SK-N-SH treated with all-trans-retinoic acid at 6 μM for 48 hours (cell line): Measurements from ENCODE around the gene CSF1R.

Experiments used
- ATAC-seq: fragments of 200-7000 bp; cut with Tn5 transposase; 3 replicates; pipeline ENCODE4 v1.9.1; 2020; ENCODE audit warnings: mild to moderate bottlenecking, moderate library complexity
- ARNTL ChIP-seq: fragments of 450-650 bp; formaldehyde crosslinking; IDR thresholded peaks from 2 replicates; pipeline ENCODE4 v1.5.0; 2020; ENCODE audit warnings: low read depth, mild to moderate bottlenecking, moderate library complexity, borderline replicate concordance
- ESRRG ChIP-seq: fragments of 250-450 bp; sonication (Bioruptor Pico); IDR thresholded peaks from 2 replicates; pipeline ENCODE4 v1.6.1; 2021; ENCODE audit warnings: mild to moderate bottlenecking
- GLIS3 ChIP-seq: fragments of 250-450 bp; sonication (Bioruptor Pico); IDR thresholded peaks from 2 replicates; pipeline ENCODE4 v1.5.0; 2020; ENCODE audit warnings: mild to moderate bottlenecking, moderate library complexity
- ISL1 ChIP-seq: fragments of 250-450 bp; sonication (Bioruptor Pico); IDR thresholded peaks from 2 replicates; pipeline ENCODE4 v2.1.2; 2022; ENCODE audit warnings: mild to moderate bottlenecking, moderate library complexity
- OSR1 ChIP-seq: fragments of 250-450 bp; sonication (Bioruptor Pico); IDR thresholded peaks from 2 replicates; pipeline ENCODE4 v1.8.0; 2022; ENCODE audit warnings: moderate library complexity, mild to moderate bottlenecking, inconsistent platforms
- PATZ1 ChIP-seq: fragments of 250-450 bp; sonication (Bioruptor Pico); IDR thresholded peaks from 2 replicates; pipeline ENCODE4 v1.8.0; 2020; ENCODE audit warnings: mild to moderate bottlenecking, moderate library complexity, borderline replicate concordance
- POU6F1 ChIP-seq: fragments of 250-450 bp; sonication (Bioruptor Pico); IDR thresholded peaks from 2 replicates; pipeline ENCODE4 v1.8.0; 2021; ENCODE audit warnings: low read depth, mild to moderate bottlenecking, moderate library complexity, borderline replicate concordance
- PPARA ChIP-seq: fragments of 250-450 bp; sonication (Bioruptor Pico); IDR thresholded peaks from 2 replicates; pipeline ENCODE4 v1.5.0; 2020; ENCODE audit warnings: mild to moderate bottlenecking, borderline replicate concordance
- RARB ChIP-seq: fragments of 250-450 bp; sonication (Bioruptor Pico); IDR thresholded peaks from 2 replicates; pipeline ENCODE4 v1.8.0; 2021; ENCODE audit warnings: mild to moderate bottlenecking, moderate library complexity
- SNAI2 ChIP-seq: fragments of 250-450 bp; sonication (Bioruptor Pico); IDR thresholded peaks from 2 replicates; pipeline ENCODE4 v1.5.0; 2020; ENCODE audit warnings: mild to moderate bottlenecking, moderate library complexity
- TCF4 ChIP-seq: fragments of 250-450 bp; sonication (Bioruptor Pico); IDR thresholded peaks from 2 replicates; pipeline ENCODE4 v1.8.0; 2021; ENCODE audit warnings: mild to moderate bottlenecking, moderate library complexity, borderline replicate concordance
- ZC3H10 ChIP-seq: fragments of 250-450 bp; sonication (Bioruptor Pico); IDR thresholded peaks from 2 replicates; pipeline ENCODE4 v1.5.1; 2021; ENCODE audit warnings: mild to moderate bottlenecking, moderate library complexity
- ZFP3 ChIP-seq: fragments of 250-450 bp; sonication (Bioruptor Pico); IDR thresholded peaks from 2 replicates; pipeline ENCODE4 v1.5.0; 2020; ENCODE audit warnings: mild to moderate bottlenecking, moderate library complexity
- ZFP30 ChIP-seq: fragments of 450-650 bp; formaldehyde crosslinking; IDR thresholded peaks from 2 replicates; pipeline ENCODE4 v1.5.0; 2022; ENCODE audit warnings: mild to moderate bottlenecking, moderate library complexity
- ZNF565 ChIP-seq: fragments of 450-650 bp; formaldehyde crosslinking; conservative IDR thresholded peaks from 2 replicates; pipeline ENCODE4 v1.5.0; 2020; ENCODE audit warnings: low read depth, mild to moderate bottlenecking, moderate library complexity
- ZNF70 ChIP-seq: fragments of 450-650 bp; formaldehyde crosslinking; IDR thresholded peaks from 2 replicates; pipeline ENCODE4 v1.5.0; 2020; ENCODE audit warnings: mild to moderate bottlenecking, moderate library complexity
- ZNF8 ChIP-seq: fragments of 450-650 bp; formaldehyde crosslinking; IDR thresholded peaks from 2 replicates; pipeline ENCODE4 v1.5.0; 2020; ENCODE audit warnings: mild to moderate bottlenecking, moderate library complexity
- TF ChIP-seq, protein P1 (sequence below): fragments of 250-450 bp; sonication (Bioruptor Pico); IDR thresholded peaks from 2 replicates; pipeline ENCODE4 v1.5.1; 2020; ENCODE audit warnings: low read depth, mild to moderate bottlenecking, moderate library complexity
- TF ChIP-seq, protein P2 (sequence below): fragments of 250-450 bp; sonication (Bioruptor Pico); IDR thresholded peaks from 2 replicates; pipeline ENCODE4 v1.5.1; 2021; ENCODE audit warnings: mild to moderate bottlenecking, moderate library complexity

Gene CSF1R

GRCh38 chr5:150131461-150131860 lies 45.1 kb upstream of the CSF1R start (continued):
- no peak for TF ChIP-seq ZNF70 (CRISPR knock-in tag)
- TF ChIP-seq, protein P1, sequence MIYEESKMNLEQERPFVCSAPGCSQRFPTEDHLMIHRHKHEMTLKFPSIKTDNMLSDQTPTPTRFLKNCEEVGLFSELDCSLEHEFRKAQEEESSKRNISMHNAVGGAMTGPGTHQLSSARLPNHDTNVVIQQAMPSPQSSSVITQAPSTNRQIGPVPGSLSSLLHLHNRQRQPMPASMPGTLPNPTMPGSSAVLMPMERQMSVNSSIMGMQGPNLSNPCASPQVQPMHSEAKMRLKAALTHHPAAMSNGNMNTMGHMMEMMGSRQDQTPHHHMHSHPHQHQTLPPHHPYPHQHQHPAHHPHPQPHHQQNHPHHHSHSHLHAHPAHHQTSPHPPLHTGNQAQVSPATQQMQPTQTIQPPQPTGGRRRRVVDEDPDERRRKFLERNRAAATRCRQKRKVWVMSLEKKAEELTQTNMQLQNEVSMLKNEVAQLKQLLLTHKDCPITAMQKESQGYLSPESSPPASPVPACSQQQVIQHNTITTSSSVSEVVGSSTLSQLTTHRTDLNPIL (CRISPR knock-in tag): no peak
- TF ChIP-seq OSR1: no peak
- TF ChIP-seq ZNF565 (CRISPR knock-in tag): no peak
- TF ChIP-seq, protein P2, sequence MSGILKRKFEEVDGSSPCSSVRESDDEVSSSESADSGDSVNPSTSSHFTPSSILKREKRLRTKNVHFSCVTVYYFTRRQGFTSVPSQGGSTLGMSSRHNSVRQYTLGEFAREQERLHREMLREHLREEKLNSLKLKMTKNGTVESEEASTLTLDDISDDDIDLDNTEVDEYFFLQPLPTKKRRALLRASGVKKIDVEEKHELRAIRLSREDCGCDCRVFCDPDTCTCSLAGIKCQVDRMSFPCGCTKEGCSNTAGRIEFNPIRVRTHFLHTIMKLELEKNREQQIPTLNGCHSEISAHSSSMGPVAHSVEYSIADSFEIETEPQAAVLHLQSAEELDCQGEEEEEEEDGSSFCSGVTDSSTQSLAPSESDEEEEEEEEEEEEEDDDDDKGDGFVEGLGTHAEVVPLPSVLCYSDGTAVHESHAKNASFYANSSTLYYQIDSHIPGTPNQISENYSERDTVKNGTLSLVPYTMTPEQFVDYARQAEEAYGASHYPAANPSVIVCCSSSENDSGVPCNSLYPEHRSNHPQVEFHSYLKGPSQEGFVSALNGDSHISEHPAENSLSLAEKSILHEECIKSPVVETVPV (CRISPR knock-in tag): no peak

- TF ChIP-seq GLIS3 (CRISPR knock-in tag) (no peak), ARNTL (CRISPR knock-in tag) (no peak), OSR1 (no peak), RARB (CRISPR knock-in tag) (no peak), ISL1 (CRISPR knock-in tag) (no peak), SNAI2 (CRISPR knock-in tag) (no peak), ZNF565 (CRISPR knock-in tag) (no peak), PATZ1 (CRISPR knock-in tag) (no peak), POU6F1 (CRISPR knock-in tag) (no peak), ESRRG (CRISPR knock-in tag) (no peak), ZC3H10 (CRISPR knock-in tag) (no peak), ZNF8 (CRISPR knock-in tag) (no peak), ZFP30 (CRISPR knock-in tag) (no peak), PPARA (CRISPR knock-in tag) (no peak), ZNF70 (CRISPR knock-in tag) (no peak), ZFP3 (CRISPR knock-in tag) (no peak), TCF4 (CRISPR knock-in tag) (no peak)
- TF ChIP-seq, protein P2 (CRISPR knock-in tag): no peak
- TF ChIP-seq, protein P1 (CRISPR knock-in tag): no peak
- TF ChIP-seq, all 23 proteins: peak for 0
- peak; percentile 13 for ATAC-seq
These were observed 44.2 kb upstream of the CSF1R start for GRCh38 chr5:150130493-150130922.

GRCh38 chr5:150129813-150130492 lies 43.6 kb upstream of the CSF1R start:
- TF ChIP-seq PPARA (CRISPR knock-in tag) (no peak), ARNTL (CRISPR knock-in tag) (no peak), ISL1 (CRISPR knock-in tag) (no peak)
- ATAC-seq: peak; percentile 90
